GM19463 (cell line): Measurements from ENCODE around the gene PADI2.
"Not testable (repeated sequence)": the region's sequence is repeated elsewhere in the genome, so short reads cannot be mapped to it uniquely, and the experiment has no call there.

Experiments used
- ATAC-seq: cut with Tn5 transposase; IDR thresholded peaks from one replicate; pipeline ENCODE4 v1.9.1; 2021; ENCODE audit warnings: mild to moderate bottlenecking, moderate library complexity; ENCODE audit not compliant: unreplicated experiment

The PADI2 gene

GRCh38 chr1:17086751-17087150 is 32.5 kb downstream of the PADI2 start:
- ATAC-seq: no peak

GRCh38 chr1:17084787-17085186 is 34.5 kb downstream of the PADI2 start:
- no peak for ATAC-seq

DNA sequence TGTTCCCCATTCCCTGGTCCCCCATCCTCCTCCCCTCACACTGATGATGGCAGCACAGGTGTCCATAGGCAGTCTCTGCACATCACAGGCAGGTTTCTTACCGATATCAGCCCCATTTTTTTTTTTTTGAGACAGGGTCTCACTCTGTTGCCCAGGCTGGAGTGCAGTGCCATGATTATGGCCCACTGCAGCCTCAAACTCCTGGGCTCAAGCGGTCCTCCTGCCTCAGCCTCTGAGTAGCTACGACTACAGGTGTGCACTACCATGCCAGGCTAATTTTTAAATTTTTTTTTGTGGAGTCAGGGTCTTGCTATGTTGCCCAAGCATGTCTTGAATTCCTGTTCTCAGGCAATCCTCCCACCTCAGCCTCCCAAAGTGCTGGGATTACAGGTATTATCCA is 36.5 kb downstream of the PADI2 start:
- ATAC-seq: no peak

GRCh38 chr1:17081439-17081838 is 37.8 kb downstream of the PADI2 start:
- ATAC-seq: no peak

- ATAC-seq: no peak
Observed at GRCh38 chr1:17080880-17081279, 38.4 kb downstream of the PADI2 start.

DNA sequence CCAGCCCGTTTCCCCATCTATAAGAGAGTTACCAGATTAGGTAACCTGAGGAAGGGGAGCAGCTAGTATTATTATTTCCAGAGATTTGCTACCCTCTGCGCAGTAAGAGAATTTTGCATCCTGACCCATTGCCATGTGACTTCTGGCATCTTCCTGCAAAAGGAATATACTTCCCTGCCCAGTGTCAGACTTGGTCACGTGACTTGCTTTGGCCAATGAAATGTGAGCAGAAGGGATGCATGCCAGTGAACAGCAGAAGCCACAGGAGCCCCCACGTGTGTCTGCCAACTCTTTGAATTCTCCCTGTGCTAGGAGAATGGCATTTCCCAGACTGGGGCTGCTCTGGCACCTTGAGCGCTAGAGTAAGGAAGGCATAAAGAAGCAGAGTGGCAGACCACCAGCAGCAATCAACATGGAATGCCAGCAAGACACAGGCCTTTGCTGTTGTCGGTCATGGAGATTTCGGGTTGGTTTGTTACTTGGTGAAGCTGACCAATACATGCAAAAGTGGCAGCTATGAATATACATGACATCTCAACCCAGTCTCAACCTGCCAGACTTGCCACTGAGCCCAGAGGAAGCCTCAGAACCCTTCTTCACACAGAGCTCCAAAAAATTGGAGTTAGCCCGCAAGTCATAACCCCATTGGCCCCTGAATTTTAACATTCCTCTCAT is 39.0 kb downstream of the PADI2 start:
- no peak for ATAC-seq

DNA sequence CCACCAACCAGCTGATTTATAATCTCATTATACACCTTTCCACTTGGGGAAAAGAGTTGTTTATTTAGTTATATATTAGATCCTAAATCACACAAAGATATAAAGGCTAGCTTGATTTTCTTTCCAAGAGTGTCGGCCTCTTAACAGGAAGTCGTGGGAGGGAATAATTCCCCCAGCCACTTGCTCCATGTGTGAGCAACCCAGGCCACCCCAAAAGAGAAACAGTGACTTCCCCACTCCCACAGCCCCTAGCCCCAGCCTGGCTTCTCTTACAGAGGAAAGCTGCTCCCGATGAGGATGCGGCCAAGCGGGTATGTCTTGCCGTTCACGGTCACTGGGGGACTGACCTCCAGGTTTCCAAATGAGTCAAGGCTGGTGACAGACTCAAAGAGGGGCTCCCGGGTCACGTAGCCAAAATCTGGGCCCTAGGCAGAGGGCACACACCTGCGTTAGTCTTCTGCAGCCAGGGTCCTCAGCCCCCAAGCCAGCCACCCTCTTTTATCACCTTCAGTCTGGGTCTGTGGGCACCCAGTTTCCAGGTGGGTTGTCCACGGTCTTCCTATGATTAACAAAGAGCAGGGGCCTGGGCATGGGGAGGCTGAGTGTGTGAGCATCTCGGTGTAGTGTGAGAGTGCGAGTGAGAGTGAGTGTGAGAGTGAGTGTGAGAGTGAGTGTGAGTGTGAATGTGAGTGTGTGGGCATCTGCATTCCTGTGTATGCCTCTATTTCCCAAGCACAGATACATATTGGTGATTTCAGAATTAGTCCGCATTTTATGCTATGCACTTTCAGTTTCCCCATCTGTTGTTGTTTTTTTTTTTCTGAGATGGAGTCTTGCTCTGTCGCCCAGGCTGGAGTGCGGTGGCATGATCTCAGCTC is 40.0 kb downstream of the PADI2 start:
- no peak for ATAC-seq

DNA sequence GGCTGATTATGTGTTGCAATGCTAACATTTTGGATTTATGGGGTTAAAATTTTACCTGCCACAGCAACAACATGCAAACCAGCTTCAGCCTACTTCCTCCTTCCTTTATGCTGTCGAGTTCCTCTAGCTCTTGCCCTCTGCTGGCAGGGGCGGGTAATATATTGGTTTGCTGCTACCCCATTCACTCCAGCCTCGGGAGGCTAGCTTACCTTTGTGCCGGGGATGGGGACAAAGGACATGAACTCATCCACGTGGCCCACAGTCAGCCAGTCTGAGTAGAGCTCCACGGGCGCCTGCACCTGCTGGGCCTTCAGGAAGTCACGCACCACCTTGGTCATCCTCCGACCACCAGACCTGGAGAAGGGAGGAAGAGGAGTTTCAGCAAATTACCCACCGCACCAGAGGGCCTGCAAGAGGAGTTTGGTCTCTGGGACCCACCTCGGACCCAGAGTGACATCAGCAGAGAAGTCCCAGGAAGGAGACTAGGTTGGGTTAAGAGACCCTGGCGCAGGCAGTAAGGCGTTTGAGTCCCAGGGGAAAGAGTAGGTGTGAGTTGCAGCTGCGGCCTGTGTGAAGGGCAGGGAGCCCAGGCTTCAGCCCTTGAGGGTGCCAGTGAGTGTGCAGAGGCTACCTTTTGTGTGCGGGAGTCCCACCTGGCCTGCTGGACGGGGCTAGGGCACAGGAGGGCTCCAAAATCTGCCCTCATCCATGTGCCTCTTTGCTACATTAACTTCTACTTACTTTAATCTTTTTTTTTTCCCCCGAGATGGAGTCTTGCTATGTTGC is 43.6 kb downstream of the PADI2 start:
- no peak for ATAC-seq

- ATAC-seq: no peak
Observed at GRCh38 chr1:17071794-17072193, 47.5 kb downstream of the PADI2 start.

DNA sequence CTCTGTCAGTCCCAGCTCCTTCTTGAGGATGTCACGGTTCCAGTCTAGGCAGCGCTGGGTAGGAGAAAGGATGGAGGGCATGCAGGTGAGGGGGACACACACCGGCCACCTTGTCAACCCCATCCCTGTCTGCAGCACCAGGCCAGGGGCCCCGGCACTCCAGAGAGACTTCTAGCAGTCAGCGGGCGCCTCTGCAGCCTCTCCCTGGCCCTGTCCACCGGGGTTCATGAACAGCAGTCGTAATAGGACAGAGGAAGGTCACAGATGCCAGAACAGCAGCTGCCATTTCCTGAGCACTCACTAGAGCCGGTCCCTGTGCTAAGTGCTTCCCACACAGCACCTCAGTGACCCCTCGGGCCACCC is 49.1 kb downstream of the PADI2 start:
- ATAC-seq: no peak

- ATAC-seq: no peak
Observed at GRCh38 chr1:17069452-17070162, 49.6 kb downstream of the PADI2 start.

DNA sequence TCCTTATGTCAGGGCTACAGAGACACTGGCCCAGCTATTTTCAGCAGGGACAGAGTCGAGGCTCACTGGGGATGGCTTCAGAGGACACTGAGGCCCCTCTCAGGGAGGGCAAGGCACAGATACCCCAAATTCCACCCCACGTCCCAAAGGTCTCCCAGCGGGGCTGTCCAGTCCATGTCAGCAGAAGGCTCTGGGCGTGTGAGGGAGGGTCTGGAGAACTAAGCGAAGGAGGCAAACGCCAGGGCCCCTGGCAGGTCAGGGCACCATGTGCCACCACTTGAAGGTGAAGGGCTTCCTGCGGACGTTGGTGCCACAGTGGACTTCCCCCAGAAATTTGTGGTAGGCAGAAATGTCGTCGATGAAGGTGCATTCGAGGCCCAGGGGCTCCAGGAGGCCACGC is 50.5 kb downstream of the PADI2 start:
- ATAC-seq: no peak

GRCh38 chr1:17067465-17068240 is 51.6 kb downstream of the PADI2 start:
- ATAC-seq: no peak

GRCh38 chr1:17067069-17067426 is 52.2 kb downstream of the PADI2 start:
- no peak for ATAC-seq

GRCh38 chr1:17066361-17067068 is 52.7 kb downstream of the PADI2 start:
- ATAC-seq: no peak

GRCh38 chr1:17065666-17066065 is 53.6 kb downstream of the PADI2 start:
- ATAC-seq: no peak

- not testable (repeated sequence) for ATAC-seq
Observed at GRCh38 chr1:17062751-17063150, 56.5 kb downstream of the PADI2 start.

DNA sequence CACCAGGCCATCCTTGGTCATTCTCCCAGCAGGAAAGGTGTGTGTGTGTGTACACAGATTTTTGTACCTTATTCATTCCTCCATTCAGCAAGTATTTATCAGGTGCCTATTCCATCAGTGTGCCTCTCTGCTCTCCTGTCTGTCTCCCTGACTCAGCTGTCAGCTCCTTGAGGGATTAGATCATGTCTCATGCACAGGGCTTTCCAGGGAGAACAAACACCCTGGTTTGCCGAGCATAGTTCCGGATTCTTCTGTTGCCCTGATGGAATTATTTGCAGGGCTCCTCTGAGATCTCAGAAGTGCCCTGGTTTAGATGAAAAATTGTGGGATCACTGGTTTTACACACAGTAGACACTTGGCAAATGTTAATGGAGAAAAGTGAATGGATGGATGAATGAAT is 57.4 kb downstream of the PADI2 start:
- no peak for ATAC-seq

- ATAC-seq: no peak
Observed at GRCh38 chr1:17061486-17061885, 57.8 kb downstream of the PADI2 start.

- ATAC-seq: no peak
Observed at GRCh38 chr1:17060306-17060749, 58.9 kb downstream of the PADI2 start.
